ENCODE measurements around the gene TPPP2. TPM values are rescaled to one million over a fixed set of nuclear protein-coding genes. Genes with fewer than 3 reads are reported as not detected.

The TPPP2 gene
- polyA plus RNA-seq, 1 of the 3 experiments (the other 2 are of a cell fraction) = not detected

DNA sequence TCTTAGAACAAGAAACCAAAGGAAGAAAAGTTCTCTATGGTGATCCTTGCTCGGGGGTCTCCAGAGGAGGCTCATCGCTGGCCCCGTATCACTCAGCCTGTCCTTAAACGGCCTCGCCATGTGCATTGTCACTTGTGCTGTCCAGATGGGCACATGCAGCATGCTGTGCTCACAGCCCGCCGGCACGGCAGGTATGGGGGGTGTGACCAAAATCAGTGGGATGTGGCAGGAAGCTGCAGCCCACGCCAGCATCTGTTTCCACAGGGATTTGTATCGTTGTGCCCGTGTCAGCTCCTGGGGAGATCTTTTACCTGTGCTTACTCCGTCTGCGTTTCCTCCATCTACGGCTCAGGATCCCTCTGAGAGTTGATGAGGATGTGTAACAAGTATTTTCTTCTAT lies 33.5 kb upstream of the TPPP2 start:
- WGBS (ENCODE audit: low lambda C conversion rate) = 96% methylated on average over 10 of the region's 14 CpGs
- DNase-seq = no peak
- Histone ChIP-seq H4K20me1 (ENCODE audit: insufficient read depth) (0 out of 2 replicates have a peak, but pooled peaks cover 5% of the 10 kb centered on the region), H3K27ac (ENCODE audit: low read depth in 2 of 2, low read length in 1 of 2) (no peak overlapping the region), H3K27me3 (ENCODE audit: insufficient read depth) (no peaks in the 10 kb centered on the region), H3K9me3 (no peaks in the 10 kb centered on the region), H2AFZ (ENCODE audit: low read depth) (no peak overlapping the region), H3K9ac (no peak overlapping the region), H3K79me2 (ENCODE audit: insufficient read depth) (peaks cover 14% of the 10 kb centered on the region; the same call in 1 of the 2 replicates), H3F3A (replicated peaks; ENCODE audit: insufficient read depth) (peaks cover 9% of the 10 kb centered on the region), H3K4me1 (ENCODE audit: control insufficient read depth in 1 of 2, insufficient read depth in 2 of 2, low read depth in 1 of 2, low read length in 1 of 2) (peaks cover 3 to 5% of the 10 kb centered on the region in 2 experiments; a peak in 2 of 4 replicates), H3K36me3 (replicated peaks in 1 of 2; ENCODE audit: control insufficient read depth in 1 of 2, insufficient read depth in 2 of 2, low read length in 1 of 2) (peaks cover 34 to 54% of the 10 kb centered on the region in 2 experiments), H3K4me2 (no peak overlapping the region), H3K4me3 (ENCODE audit: low read depth in 2 of 2, low read length in 1 of 2) (no peak overlapping the region), H3K9me2 (no peaks in the 10 kb centered on the region)
- TF ChIP-seq TEAD4 (IDR thresholded peaks at IDR 0.05; ENCODE audit: borderline replicate concordance, insufficient read depth) = no peak
- TF ChIP-seq MEF2A (IDR thresholded peaks at IDR 0.05; ENCODE audit: borderline replicate concordance, low read depth) = no peak
- TF ChIP-seq NRF1 (IDR thresholded peaks at IDR 0.05; ENCODE audit: low read depth, low read length) = no peak
- TF ChIP-seq FOXJ3 (CRISPR knock-in tag; IDR thresholded peaks at IDR 0.05) = no peak
- TF ChIP-seq CHD2 (IDR thresholded peaks at IDR 0.05; ENCODE audit: low read length, partially characterized antibody) = no peak
- TF ChIP-seq, protein P1, sequence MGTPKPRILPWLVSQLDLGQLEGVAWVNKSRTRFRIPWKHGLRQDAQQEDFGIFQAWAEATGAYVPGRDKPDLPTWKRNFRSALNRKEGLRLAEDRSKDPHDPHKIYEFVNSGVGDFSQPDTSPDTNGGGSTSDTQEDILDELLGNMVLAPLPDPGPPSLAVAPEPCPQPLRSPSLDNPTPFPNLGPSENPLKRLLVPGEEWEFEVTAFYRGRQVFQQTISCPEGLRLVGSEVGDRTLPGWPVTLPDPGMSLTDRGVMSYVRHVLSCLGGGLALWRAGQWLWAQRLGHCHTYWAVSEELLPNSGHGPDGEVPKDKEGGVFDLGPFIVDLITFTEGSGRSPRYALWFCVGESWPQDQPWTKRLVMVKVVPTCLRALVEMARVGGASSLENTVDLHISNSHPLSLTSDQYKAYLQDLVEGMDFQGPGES (IDR thresholded peaks at IDR 0.05; ENCODE audit: low read depth, low read length) = no peak
- TF ChIP-seq YY1 (IDR thresholded peaks at IDR 0.05; ENCODE audit: low read depth) = no peak
- no peak for TF ChIP-seq RAD21 (IDR thresholded peaks at IDR 0.05; ENCODE audit: low read length)
- TF ChIP-seq GATA2 (CRISPR knock-in tag; IDR thresholded peaks at IDR 0.05) = no peak
- TF ChIP-seq MXI1 (IDR thresholded peaks at IDR 0.05; ENCODE audit: low read depth, low read length) = no peak
- no peak for TF ChIP-seq RCOR1 (IDR thresholded peaks at IDR 0.05; ENCODE audit: low read length)
- no peak for TF ChIP-seq EP300 (IDR thresholded peaks at IDR 0.05; ENCODE audit: borderline replicate concordance in 1 of 2, low read depth in 1 of 2, low read length in 1 of 2)
- TF ChIP-seq EZH2phosphoT487 (IDR thresholded peaks at IDR 0.05; ENCODE audit: borderline replicate concordance, low read depth) = no peak
- no peak for TF ChIP-seq TCF12 (IDR thresholded peaks at IDR 0.05)
- no peak for TF ChIP-seq REST (IDR thresholded peaks at IDR 0.05; ENCODE audit: low read depth, low read length)
- TF ChIP-seq TAF1 (IDR thresholded peaks at IDR 0.05; ENCODE audit: borderline replicate concordance, low read depth, low read length) = no peak
- ChIA-PET POLR2A (no interaction called here), CTCF (interaction anchor here (0.9 to 8.8 kb wide), 5 partner anchors 18 to 107 kb away, joined by 3 to 54 read pairs (median 19); no protein-coding TSS in a partner anchor)
